ENCODE measurements around the gene ZNF784.

The ZNF784 gene

DNA sequence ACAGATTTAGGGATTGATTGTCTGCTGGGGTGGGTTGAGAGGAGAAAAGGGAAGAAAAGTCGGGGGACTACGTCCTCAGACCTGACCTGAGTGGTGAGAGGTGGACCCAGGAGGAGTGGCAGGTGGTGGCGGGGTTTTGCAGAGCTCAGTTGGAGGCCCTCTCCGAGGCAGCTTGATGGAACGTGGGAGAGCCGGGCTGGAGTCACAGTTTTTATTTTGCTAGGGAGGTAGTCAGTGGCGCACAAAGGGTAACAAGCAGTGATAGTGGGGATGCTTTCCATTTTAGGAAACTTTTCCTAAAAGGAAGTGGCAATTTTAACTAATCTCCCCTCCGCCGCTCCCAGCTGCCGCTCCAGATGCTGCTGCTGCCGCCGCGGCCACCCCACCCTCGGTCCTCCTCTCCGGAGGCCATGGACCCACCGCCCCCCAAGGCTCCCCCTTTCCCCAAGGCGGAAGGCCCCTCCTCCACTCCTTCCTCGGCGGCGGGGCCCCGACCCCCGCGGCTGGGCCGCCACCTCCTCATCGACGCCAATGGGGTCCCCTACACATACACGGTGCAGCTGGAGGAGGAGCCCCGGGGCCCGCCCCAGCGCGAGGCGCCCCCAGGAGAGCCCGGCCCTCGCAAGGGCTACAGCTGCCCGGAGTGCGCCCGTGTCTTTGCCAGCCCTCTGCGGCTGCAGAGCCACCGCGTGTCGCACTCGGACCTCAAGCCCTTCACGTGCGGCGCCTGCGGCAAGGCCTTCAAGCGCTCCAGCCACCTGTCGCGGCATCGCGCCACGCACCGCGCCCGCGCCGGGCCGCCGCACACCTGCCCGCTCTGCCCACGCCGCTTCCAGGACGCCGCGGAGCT lies 18.0 kb upstream of the ZNF784 start:
- peak; percentile 15 for DNase-seq

DNA sequence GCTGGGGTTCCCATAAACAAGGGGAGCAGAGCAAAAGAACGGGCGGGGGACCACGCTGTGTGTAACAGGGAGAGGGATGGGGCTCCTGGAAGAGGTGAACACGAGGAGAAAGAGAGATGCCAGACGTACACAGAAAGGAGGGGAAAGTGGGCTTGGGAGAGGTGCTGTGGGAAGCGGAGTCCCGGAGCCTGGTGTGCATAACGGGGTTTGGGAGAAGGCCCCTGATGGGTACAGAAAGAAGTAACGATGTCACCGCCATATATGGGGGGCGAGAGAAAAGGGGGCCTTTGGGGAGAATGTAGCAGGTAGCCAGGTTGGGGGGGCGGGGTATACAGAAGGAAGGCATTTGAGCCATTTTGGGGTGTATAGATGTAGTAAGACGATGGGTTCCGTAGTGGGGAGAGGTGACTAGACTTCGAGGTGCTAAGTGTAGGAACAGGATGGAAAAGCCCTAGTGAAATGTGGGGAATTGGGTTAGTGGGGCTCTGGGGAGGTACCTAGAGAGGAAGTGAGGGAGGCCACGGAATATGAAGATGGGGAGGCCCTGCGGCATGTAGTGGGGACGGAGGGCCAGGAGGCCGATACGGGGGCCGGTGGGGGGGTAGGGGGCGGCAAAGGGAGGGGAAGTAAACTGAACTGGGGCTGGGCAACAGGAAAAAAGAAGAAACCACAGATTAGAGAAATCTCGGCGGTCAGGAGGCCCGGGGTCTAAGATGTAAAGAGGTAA lies 17.2 kb upstream of the ZNF784 start:
- peak; percentile 38 for DNase-seq

- peak; percentile 52 for DNase-seq
These were observed 16.4 kb upstream of the ZNF784 start, which contains the start of gene ZNF580 for GRCh38 chr19:55640577-55641425. Gene ZNF580, plus strand, starts transcription at chr19:55641002. Its CDS starts 1,507 bp downstream, at chr19:55642509.

- DNase-seq: peak; percentile 73
These were observed 15.7 kb upstream of the ZNF784 start for GRCh38 chr19:55640043-55640576.

DNA sequence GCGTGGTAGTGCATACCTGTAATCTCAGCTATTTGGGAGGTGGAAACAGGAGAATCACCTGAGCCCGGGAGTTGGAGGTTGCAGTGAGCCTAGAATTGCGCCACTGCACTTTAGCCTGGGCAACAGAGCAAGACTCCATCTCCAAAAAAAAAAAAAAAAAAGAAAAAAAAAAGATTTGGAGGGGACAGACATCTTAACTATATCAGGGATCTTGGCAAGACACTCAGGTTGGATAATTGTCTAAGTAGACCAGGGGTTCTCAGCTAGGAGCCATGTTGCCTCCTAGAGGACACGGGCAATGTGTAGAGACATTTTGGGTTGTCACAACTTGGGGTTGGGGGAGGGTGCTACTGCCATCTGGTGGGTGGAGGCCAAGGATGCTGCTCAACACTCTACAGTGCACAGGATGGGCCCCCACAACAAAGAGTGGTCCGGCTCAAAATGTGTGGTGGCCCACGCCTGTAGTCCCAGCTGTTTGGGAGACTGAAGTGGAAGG lies 14.5 kb upstream of the ZNF784 start:
- peak; percentile 40 for DNase-seq

DNA sequence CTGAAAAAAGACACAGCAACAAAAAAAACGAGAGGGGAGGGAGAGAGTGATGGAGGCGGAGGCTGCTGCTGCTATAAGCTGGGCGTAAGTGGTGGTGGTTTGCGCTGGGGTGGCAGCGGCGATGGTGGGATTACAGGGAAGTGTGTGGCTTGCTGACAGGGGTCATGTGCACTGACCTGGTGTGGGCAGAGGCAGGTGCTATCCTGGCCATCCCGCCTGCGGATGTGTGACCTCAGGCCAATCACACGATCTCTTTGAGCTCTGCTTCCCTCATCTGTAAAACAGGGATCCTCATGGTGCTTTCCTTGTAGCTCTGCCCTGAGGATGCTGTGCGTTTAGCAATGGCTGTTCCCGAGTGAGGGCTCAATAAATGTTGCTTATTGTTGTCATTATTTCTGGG lies 13.2 kb upstream of the ZNF784 start:
- DNase-seq: no peak

DNA sequence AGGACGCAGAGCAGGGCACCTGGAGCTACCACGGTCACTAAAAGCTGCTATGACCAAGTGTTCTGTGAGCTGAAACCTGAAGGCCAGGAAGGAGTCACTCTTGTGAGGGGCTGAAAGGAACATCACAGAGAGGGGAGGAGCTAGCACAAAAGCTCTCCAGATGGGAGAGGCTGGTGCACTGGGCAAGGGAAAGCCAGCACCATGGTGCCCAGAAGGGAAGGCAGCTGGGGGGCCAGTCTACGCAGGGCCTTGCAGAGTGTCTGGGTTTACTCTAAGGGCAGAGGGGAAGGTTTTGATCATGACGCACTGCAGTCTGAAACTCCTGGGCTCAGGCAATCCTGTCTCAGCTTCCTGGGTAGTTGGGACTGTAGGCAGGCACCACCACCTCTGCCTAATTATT lies 12.4 kb upstream of the ZNF784 start:
- DNase-seq: no peak

DNA sequence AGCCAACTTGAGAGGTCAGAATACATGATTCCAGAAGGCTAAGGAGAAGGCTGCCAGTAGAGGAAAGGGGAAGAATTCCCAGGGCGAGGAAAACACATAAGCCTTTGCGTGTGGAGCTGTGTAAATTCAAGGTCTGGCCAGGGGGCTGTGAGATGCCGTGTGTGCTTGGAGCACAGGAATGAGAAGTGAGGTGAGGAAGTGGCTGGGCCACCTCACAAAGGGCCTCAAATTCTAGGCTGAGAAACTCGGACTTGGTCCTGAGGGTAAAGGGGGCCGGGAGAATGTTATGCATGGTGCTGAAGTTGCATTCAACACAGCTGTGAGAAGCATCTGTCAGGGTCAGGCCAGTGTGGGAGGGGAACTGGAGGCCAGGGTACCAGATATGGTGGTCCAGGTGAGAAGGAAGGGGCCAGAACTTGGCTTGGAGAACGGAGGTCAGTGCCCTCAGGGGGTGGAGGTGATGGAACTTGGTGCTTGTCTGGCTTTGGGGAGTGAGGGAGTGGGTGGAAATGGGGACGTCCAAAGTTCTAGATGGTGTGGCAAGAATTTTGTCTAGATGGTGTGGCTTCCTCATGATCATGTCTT lies 11.6 kb upstream of the ZNF784 start:
- DNase-seq: no peak

- DNase-seq: no peak
These were observed 11.0 kb upstream of the ZNF784 start for GRCh38 chr19:55635334-55635717.

DNA sequence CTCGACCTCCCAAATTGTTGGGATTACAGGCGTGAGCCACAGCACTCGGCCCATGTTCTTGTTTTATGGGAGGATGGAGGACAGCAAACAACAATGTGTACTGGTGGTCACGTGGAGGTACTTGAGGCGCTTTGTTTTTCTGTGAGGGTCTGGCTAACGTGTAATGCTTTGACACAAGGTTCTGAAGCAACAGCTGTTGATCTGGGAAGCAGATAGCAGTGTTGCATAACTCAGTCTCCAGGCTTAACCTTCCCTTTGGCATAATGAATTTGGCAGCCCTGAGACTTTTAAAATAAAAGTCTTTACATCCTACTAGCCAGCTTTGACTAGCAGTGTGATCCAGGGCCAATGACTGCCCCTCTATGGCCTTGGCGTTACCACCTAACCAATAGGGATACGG lies 9.5 kb upstream of the ZNF784 start:
- no peak for DNase-seq

DNA sequence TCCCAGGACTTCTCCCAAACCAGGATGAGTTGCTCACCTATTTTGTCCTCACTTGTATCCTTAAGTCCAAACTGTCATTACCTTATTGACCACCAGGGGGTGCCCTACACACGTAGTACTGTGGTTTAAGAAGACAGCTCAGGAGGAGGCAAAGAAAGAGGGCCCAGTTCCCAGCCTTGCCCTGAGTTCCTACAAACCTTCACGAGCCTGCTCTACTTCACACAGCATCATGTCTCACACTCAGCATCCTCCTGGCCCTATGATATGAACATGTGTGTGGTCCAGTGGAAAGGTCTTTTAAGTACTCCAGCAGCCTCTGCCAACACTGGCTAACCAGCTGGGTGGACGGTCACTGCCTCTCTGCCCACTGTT lies 8.1 kb upstream of the ZNF784 start:
- DNase-seq: peak; percentile 71

- peak; percentile 44 for DNase-seq
These were observed 2.0 kb upstream of the ZNF784 start for GRCh38 chr19:55626350-55626749.

GRCh38 chr19:55625004-55625326 lies 599 bp upstream of the ZNF784 start:
- DNase-seq: no peak

GRCh38 chr19:55623561-55623960 lies 805 bp downstream of the ZNF784 start:
- DNase-seq: no peak

GRCh38 chr19:55623130-55623529 lies 1.2 kb downstream of the ZNF784 start:
- no peak for DNase-seq

- no peak for DNase-seq
These were observed 2.0 kb downstream of the ZNF784 start for GRCh38 chr19:55622242-55622969.

DNA sequence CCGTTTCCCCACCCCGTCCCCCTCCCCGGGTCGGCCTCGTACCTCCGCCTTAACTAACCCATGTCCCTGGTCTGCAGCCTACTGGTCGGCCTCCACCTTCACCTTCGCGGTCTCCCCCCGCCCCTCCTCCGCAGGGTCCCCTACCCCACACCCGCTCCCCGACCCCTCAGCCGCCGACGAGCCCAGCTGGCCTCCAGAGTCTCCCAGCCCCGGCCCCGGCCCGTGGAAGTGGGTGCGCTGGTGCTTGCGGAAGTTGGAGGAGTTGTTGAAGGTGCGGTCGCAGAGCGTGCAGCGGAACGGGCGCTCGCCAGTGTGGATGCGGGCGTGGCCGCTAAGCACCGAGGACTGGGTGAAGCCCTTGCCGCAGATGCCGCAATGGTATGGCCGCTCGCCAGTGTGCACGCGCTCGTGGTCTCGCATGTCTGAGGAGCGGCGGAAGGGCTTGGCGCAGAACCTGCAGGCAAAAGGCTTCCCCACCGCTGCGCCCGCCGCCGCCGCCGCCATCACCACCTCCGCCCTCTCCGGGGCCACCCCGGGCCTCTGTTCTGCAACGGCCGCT lies 2.6 kb downstream of the ZNF784 start:
- no peak for DNase-seq

DNA sequence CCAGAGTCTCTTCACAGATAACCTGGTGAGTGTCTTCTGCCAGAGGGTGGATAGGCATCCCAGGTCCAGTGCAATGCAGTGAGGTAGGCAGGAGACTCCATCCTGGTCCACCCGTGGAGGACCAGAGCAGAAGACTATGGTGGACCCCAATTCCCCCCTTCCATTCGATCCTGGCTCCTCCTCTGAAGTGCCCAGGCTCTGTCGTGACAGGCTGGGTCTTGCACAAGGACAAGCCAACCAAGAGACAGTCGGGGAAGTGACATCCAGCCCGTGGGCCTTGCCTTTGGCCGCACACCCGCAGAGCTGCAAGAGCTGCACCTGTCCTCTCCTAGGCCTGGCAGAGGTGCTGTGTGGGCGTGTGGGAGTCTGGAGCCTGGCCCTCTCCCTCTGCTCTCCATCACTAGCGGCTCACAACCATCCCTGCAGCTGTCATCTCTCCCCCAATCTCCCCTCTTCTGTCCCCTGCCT lies 3.1 kb downstream of the ZNF784 start:
- no peak for DNase-seq

DNA sequence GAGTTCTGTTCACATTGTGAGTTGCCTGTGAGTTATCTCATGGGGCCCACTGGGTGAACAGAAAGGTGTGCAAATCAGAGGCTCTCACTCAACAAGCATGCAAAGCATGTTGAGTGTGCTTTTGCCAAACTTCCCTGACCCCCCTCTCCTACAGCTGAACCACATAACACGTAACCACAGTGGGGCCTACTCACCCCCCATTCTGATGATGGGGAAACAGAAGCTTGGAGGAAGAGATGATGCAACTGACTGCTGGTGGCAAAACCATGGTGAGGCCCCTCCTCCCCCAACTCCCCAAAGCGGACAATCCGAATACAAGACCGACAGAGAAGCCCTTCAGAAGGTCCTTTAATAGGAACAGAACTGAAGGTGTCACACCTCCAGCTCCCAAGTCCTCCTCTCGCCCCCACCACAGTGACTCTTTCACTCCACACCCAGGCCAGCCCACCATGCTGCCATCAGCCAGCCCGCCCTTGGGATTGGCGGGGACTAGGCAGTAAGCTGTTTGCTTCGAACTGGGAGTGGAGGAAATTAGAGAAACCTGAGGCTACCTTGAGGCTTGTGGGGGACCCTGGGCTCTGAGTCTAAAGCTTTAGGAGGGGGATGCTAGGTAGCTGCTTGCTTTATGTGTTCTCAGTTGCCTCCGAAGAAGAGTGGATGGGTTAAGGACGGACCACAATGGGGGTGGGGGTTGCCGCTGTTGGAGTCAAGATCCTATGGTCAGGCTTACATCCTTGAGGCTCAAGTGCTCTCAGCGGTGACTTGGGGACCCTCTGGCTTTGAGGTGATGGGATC lies 3.8 kb downstream of the ZNF784 start:
- no peak for DNase-seq

GRCh38 chr19:55619286-55619685 lies 5.1 kb downstream of the ZNF784 start:
- DNase-seq: no peak

DNA sequence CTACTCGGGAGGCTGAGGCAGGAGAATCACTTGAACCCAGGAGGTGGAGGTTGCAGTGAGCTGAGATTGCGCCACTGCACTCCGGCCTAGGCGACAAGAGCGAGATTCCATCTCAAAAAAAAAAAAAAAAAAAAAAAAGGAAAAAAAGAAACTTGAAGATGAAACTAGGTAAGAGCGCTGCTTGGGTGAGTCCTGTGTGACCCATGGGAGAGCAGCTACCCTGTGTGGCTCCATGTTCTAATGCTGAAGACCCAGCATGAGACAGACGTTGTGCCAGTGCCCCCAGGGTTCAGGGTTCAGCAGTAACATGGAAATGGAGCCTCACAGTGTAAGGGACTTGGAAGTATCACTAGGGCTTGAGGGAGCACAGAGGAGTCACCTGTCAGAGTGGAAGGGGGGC lies 5.9 kb downstream of the ZNF784 start:
- no peak for DNase-seq
